Bronchial epithelial cell (primary cell): Measurements from ENCODE around the gene DYRK2. TPM values are rescaled to one million over a fixed set of nuclear protein-coding genes. Genes with fewer than 3 reads are reported as not detected.

Experiments
- DNase-seq: peaks from one replicate; pipeline ENCODE4 v3.0.0-alpha.2; 2010; ENCODE audit warnings: low read depth
- FAIRE-seq: peaks from 2 replicates; lab custom pipeline; 2011; peaks lifted over from hg19 to GRCh38; lab: Jason Lieb, UNC
- H3K27me3 ChIP-seq: 2 replicates; pipeline ENCODE4 v1.5.1; 2011; ENCODE audit warnings: low read length; ENCODE audit not compliant: control insufficient read depth, insufficient read depth
- H3K36me3 ChIP-seq: 2 replicates; pipeline ENCODE4 v1.5.1; 2011; ENCODE audit warnings: low read length; ENCODE audit not compliant: control insufficient read depth, insufficient read depth
- H3K4me3 ChIP-seq: 2 replicates; pipeline ENCODE4 v1.5.1; 2011; ENCODE audit warnings: mild to moderate bottlenecking, low read depth, low read length, control low read depth
- CTCF ChIP-seq: IDR thresholded peaks from 2 replicates; pipeline ENCODE4 v1.5.1; 2011; ENCODE audit warnings: mild to moderate bottlenecking, moderate library complexity, low read length, control low read depth, inconsistent platforms; ENCODE audit not compliant: insufficient read depth, severe bottlenecking
- total RNA-seq: library from RNA; depleted of rRNA; stranded (reverse); fragments of >200 nt; gene quantifications from 2 replicates; pipeline ENCODE4 v1.2.1, GENCODE V29; 2014

The DYRK2 gene
- total RNA-seq, 1 donor from 2014 or later = 17.6 TPM

- no peaks in the 10 kb centered on the region for H3K27me3 ChIP-seq
- TF ChIP-seq CTCF = no peak
- DNase-seq (no peak), FAIRE-seq (no peak)
- H3K4me3 ChIP-seq = no peak overlapping the region
- no peaks in the 10 kb centered on the region for H3K36me3 ChIP-seq
Observed at GRCh38 chr12:67692135-67692534, 43.6 kb downstream of the DYRK2 start.

DNA sequence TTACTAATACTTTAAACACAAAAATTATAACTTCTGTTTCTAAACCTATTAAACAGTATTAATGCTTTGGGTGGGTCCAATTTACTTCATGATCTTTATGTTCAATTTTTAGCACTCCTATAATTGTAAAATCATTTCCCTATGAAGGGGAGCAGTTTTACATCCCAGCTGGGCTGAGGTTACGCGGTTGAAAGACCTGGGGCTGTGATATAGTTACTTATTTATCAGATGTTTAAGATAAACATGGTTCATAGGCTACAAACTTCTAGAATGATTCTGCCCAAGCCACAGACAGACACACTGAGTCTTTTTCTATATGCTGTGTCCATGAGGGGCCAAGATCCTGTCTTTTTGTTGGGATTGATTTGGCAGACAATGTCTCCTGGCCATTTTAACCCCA, 44.4 kb downstream of the DYRK2 start:
- H3K4me3 ChIP-seq = no peak overlapping the region
- DNase-seq (no peak), FAIRE-seq (no peak)
- H3K36me3 ChIP-seq = no peaks in the 10 kb centered on the region
- no peak for TF ChIP-seq CTCF
- H3K27me3 ChIP-seq = no peaks in the 10 kb centered on the region

- FAIRE-seq (no peak), DNase-seq (no peak)
- H3K4me3 ChIP-seq = no peak overlapping the region
- H3K27me3 ChIP-seq = no peaks in the 10 kb centered on the region
- no peak for TF ChIP-seq CTCF
- H3K36me3 ChIP-seq = no peaks in the 10 kb centered on the region
Observed at GRCh38 chr12:67693894-67694293, 45.3 kb downstream of the DYRK2 start.

- FAIRE-seq (no peak), DNase-seq (no peak)
- no peak for TF ChIP-seq CTCF
- Histone ChIP-seq H3K27me3 (no peaks in the 10 kb centered on the region), H3K36me3 (no peaks in the 10 kb centered on the region), H3K4me3 (no peak overlapping the region)
Observed at GRCh38 chr12:67694306-67694900, 45.9 kb downstream of the DYRK2 start.

- no peak for DNase-seq
- TF ChIP-seq CTCF = no peak
- no peaks in the 10 kb centered on the region for H3K36me3 ChIP-seq
- H3K4me3 ChIP-seq = no peak overlapping the region
- FAIRE-seq = no peak
- H3K27me3 ChIP-seq = no peaks in the 10 kb centered on the region
Observed at GRCh38 chr12:67695974-67696373, 47.4 kb downstream of the DYRK2 start.

- no peak for TF ChIP-seq CTCF
Observed at GRCh38 chr12:67697443-67697842, 48.9 kb downstream of the DYRK2 start.

More at GRCh38 chr12:67697443-67697842, 48.9 kb downstream of the DYRK2 start:
- Histone ChIP-seq H3K36me3 (no peaks in the 10 kb centered on the region), H3K4me3 (no peak overlapping the region), H3K27me3 (no peaks in the 10 kb centered on the region)
- no peak for FAIRE-seq
- DNase-seq = no peak
